ENCODE data around the gene NTPCR. TPM values are rescaled to one million over a fixed set of nuclear protein-coding genes. Genes with fewer than 3 reads are reported as not detected.
A peak's percentile ranks its signal among the peaks of the same experiment; 100 is the strongest.

NTPCR gene
- total RNA-seq, 1 experiment from 2014 or later: 40.2 TPM

DNA sequence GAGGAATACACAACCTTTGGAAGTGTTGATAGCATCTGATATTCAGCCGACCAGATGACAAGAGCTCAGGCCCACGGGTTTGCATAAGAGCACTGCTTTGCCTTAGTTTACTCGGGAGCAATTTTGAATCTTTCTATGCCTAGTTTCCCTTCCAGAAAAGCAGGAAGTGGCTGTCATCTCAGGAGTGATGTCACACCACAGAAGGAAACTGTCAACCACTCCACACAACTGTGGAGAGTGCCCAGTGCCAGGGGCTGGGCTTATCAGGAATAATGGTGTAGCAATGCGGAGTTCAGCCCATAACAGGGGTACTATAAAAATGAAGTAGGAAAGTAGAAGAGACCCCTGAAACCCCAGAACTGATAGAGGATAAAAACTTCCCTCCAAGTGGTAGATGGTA, 28.4 kb downstream of the NTPCR start:
- no peak for DNase-seq (ENCODE audit: low read depth in 1 of 2, low spot score in 2 of 2)
- H3K27ac ChIP-seq: no peak overlapping the region; the same call in 1 of the 2 replicates
- peaks cover 4% of the 10 kb centered on the region; the same call in 1 of the 2 replicates for H3K9me3 ChIP-seq (replicated peaks)
- H3K27me3 ChIP-seq (replicated peaks): no peaks in the 10 kb centered on the region
- H3K4me1 ChIP-seq (replicated peaks): peaks cover 46% of the 10 kb centered on the region
- H3K36me3 ChIP-seq: peaks cover 32% of the 10 kb centered on the region
- H3K4me3 ChIP-seq: no peak overlapping the region

DNA sequence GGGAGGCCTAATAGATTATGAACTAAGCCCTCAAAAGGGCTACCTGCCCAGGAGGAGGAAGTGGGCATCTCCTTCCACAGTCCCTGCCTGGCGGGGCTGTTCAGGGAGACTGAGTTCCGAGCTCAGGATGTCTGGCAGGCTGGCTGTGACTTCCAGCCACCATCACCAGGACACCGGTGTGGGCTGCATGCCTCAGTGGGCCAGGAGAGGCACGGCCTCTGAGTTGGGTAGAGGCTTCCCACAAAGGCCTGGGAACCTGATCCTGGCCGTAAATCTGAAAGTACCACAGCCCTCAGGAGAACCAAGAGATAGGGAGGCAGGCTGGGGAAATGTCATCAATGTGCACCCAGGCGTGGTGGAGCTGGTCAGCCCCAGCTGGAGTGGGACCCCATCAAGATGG, 29.1 kb downstream of the NTPCR start:
- no peak for DNase-seq (ENCODE audit: low read depth in 1 of 2, low spot score in 2 of 2)
- Histone ChIP-seq H3K9me3 (replicated peaks) (no peaks in the 10 kb centered on the region), H3K27ac (no peak overlapping the region)

DNA sequence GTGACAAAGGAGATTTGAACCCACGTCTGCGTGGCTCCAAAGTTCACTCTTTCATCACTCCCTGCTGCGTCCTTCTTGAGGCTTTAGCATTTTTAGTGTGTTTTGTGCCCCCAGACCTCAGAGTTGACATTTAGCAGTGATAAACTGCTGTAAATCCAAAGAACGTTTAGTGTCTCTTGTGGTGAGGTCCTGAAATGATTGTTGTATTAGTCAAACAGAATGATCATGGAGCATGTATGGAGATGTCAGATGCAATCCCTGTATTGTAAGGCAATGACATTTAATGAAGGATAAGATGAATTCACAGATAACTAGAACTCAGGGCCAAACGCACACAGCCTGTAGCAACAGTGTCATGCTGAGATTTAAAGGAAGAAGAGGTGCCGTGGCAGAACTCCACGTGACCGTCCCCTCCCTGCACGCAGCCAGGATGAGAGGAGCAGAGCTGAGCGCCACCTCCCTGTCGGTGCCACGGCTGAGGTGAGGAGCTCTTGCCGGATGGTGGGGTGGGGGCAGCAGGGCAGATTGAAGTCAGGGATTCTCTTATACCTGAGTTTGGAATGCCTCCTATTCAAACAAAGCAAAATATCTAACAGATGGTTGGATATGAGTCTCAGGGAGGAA, 30.1 kb downstream of the NTPCR start:
- no peak for DNase-seq (ENCODE audit: low read depth in 1 of 2, low spot score in 2 of 2)
- peaks cover 46% of the 10 kb centered on the region for H3K4me1 ChIP-seq (replicated peaks)
- peaks cover 21% of the 10 kb centered on the region; the same call in 1 of the 2 replicates for H3K36me3 ChIP-seq
- H3K27me3 ChIP-seq (replicated peaks): no peaks in the 10 kb centered on the region
- H3K9me3 ChIP-seq (replicated peaks): no peaks in the 10 kb centered on the region
- H3K27ac ChIP-seq: no peak overlapping the region
- no peak overlapping the region for H3K4me3 ChIP-seq

More for the DNA sequence above, 29.1 kb downstream of the NTPCR start:
- no peaks in the 10 kb centered on the region for H3K27me3 ChIP-seq (replicated peaks)
- peaks cover 46% of the 10 kb centered on the region for H3K4me1 ChIP-seq (replicated peaks)
- H3K36me3 ChIP-seq: peaks cover 24% of the 10 kb centered on the region
- H3K4me3 ChIP-seq: no peak overlapping the region

DNA sequence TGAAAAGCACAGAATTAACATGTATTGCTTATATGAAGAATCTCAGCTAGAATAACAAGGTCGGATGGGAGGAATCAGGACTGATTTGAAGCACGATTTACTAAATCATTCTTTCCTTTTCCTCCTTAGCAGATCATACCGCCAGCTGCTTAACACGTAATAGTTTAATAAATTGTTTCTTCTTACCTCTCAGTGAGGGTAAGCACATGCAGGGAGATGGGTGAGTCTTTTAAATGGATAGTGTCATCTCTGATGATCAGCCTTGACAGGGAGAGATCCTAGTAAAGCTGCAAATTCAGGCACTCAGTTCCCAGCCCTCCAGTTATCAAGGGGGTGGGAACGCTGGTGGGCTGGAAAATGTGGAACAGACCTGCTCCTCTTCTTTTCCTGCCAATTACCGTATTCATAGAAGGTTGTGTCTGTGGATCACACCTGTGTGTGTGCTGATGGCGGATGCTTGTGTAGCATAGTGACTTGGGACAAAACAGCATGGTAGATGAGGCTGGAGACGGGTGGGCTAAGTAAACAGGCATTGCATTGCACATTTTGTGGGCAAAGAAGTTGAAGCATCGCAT, 30.7 kb downstream of the NTPCR start:
- Histone ChIP-seq H3K27ac (no peak overlapping the region), H3K36me3 (peaks cover 21% of the 10 kb centered on the region; the same call in 1 of the 2 replicates), H3K4me3 (no peak overlapping the region), H3K9me3 (replicated peaks) (no peaks in the 10 kb centered on the region), H3K27me3 (replicated peaks) (no peaks in the 10 kb centered on the region), H3K4me1 (replicated peaks) (peaks cover 46% of the 10 kb centered on the region)
- DNase-seq (ENCODE audit: low read depth in 1 of 2, low spot score in 2 of 2): no peak

DNA sequence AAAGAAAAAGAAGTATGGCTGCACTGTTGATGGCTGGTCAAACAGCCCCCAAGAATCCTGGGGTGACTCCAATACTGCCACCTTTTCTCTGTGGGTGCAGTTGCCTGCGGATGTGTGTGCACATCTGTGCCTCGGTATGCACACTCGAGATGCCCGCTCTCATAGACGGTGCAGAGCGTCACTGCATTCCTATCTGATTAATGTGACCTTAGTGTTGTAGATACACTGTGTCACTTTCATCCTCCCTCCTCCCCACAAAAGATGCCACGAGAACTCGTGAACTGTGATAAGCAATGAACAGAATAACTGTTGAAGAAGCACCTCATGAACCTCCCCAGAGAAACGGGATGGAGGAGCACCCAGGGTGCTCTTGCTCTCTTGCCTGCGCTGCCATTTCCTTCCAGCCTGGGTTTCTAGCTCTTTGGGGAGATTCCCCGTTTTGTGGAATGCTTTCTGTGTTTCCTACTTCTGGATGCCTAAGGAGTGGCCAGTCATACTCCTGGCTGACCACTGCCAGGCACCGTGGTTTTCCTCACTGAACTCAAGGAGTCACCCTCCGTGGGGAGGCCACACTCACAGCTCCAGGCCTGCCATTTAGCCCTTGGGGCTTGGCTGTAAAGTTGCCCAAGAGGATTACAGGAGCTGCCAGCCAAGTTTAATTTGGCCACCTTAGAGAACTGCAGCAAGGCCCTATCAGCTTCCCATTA, 32.0 kb downstream of the NTPCR start:
- peaks cover 9% of the 10 kb centered on the region; the same call in 1 of the 2 replicates for H3K36me3 ChIP-seq
- DNase-seq (ENCODE audit: low read depth in 1 of 2, low spot score in 2 of 2): peak; percentile 80 to 87
- H3K27me3 ChIP-seq (replicated peaks): no peaks in the 10 kb centered on the region
- H3K9me3 ChIP-seq (replicated peaks): no peaks in the 10 kb centered on the region
- H3K4me1 ChIP-seq (replicated peaks): peaks cover 43% of the 10 kb centered on the region
- peak overlapping the region; percentile 84 for H3K27ac ChIP-seq
- no peak overlapping the region for H3K4me3 ChIP-seq

DNA sequence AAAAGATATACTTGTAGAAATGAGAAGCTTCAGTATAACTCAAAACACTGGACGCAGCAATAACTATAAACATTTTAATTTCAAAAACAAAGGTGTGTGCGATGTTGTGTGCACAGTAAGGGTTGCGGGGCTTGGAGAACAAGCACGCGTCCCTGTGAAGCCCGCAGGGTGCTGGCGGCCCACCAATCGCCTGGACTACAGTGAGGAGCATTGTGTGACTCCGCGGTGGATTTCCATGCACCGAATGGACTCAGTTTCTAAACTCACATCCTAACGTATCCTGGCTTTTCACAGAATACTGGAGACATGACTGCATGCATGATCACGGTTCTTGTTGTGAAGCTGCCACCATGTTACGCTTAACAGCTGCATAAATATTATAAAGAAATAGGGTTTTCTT, 33.0 kb downstream of the NTPCR start:
- Histone ChIP-seq H3K27me3 (replicated peaks) (no peaks in the 10 kb centered on the region), H3K27ac (peak overlapping the region; percentile 84; the same call in 1 of the 2 replicates), H3K36me3 (0 out of 2 replicates have a peak, but pooled peaks cover 7% of the 10 kb centered on the region), H3K9me3 (replicated peaks) (no peaks in the 10 kb centered on the region), H3K4me1 (replicated peaks) (peaks cover 43% of the 10 kb centered on the region), H3K4me3 (no peak overlapping the region)
- no peak for DNase-seq (ENCODE audit: low read depth in 1 of 2, low spot score in 2 of 2)

DNA sequence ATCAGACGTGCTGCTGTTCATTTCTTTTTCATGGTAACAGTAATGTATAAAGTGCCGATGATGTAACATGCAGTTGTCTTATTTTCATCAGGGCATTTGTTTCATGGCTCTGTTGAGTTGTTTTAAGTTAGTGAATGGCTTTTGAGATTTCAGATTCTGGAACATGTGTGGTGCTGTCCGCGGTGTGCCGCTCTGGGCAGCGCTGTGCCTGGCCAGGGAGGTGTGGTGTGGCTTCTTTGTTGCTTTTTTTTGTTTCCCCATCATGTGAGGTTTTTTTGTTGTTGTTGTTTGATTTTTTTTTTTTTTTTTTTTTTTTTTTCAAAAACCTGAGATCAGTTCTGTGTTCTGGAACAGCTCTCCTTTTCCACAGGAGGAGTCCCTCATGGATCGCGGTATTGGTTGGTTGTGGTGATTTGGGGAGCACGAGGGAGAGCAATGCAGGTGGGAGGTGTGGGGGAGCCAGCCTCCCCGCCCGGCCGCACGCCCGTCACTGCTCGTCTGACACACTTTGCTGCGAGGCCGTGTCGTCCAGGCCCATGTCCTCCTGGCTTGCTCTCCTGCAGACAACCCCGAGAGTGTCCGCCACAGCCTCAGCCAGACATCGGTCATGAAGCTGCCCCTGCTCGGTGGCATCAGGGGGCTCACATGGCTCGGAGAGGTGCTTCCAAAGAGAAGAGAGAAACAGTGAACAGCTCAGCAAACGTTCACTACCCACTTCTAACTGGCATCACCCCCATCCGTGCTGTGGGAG, 33.6 kb downstream of the NTPCR start:
- Histone ChIP-seq H3K9me3 (replicated peaks) (no peaks in the 10 kb centered on the region), H3K36me3 (0 out of 2 replicates have a peak, but pooled peaks cover 7% of the 10 kb centered on the region), H3K4me1 (replicated peaks) (peaks cover 44% of the 10 kb centered on the region), H3K4me3 (no peak overlapping the region), H3K27ac (no peak overlapping the region), H3K27me3 (replicated peaks) (no peaks in the 10 kb centered on the region)
- DNase-seq (ENCODE audit: low read depth in 1 of 2, low spot score in 2 of 2): no peak

DNA sequence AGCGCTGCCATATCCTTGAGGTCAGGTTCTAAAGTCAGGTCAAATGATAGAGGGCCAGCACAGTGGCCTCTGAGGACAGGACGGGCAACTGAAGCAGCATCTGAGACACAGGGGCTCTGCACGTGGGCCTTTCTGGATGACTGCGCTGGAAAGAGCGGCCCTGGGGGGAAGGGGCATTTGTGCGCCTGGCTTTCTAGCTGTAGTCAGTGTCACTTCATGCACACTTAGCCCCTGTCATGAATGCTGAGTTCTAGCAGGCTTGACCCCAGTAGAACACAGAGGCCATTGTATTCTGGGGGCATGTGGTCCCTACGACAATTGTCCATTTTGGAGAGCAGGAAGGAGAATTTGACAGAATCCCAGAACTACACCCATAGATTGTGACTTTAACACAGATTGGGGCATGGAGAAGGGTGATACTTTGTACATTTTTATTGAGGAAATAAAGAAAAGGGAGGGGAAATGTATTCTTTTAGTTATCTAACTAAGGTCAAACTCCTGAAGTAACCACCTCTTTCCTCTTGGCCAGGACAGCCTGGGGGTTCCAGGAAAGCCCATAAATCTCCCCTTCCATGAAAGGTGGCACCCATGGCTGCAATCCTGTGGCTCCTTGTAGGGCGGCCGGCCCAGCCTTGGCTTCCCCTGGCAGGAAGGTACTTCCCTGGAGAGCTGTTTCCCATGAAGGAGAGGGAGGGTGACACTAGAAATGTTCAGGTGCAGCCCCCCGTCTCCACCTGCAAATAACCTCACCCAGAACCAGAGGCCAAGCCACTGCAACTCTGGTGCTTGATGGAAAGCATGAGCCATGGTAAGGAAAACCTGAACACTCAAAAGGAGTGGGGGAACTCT, 34.4 kb downstream of the NTPCR start:
- H3K9me3 ChIP-seq (replicated peaks): no peaks in the 10 kb centered on the region
- no peak overlapping the region for H3K27ac ChIP-seq
- H3K36me3 ChIP-seq: 0 out of 2 replicates have a peak, but pooled peaks cover 3% of the 10 kb centered on the region
- H3K27me3 ChIP-seq (replicated peaks): no peaks in the 10 kb centered on the region
- no peak overlapping the region for H3K4me3 ChIP-seq
- DNase-seq (ENCODE audit: low read depth in 1 of 2, low spot score in 2 of 2): no peak
- peaks cover 45% of the 10 kb centered on the region for H3K4me1 ChIP-seq (replicated peaks)

DNA sequence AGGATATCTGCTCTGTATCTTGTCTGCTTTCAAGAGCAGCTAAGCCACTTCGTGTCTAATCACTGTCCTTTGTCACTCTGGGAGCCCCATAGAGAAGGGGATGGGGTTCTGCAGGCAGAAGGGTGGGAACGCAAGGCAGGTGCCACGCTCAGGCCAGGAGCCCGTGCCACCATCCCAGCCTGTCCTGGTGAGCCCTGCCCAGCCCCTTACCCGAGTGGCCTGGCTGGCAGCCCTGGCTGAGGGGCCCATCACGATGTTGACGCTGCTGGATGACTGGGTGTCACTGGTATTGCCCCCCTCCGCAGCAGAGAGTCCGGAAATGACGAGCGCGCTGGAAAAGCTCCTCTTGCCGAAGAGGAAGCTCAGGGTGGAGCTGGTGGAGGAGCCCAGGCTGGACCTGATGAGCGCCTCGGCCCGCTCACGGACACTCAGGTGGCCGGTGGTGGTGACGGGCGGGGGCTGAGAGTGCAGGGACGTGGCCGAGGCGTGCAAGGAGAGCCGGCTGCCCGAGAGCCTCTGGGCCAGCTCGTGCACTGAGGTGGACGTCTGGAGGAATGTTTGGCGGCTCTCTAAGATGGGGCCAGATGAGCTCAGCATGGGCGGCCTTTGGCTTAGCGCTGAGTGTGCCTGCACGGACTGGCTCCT, 35.6 kb downstream of the NTPCR start:
- Histone ChIP-seq H3K27me3 (replicated peaks) (no peaks in the 10 kb centered on the region), H3K4me3 (no peak overlapping the region), H3K4me1 (replicated peaks) (peaks cover 35% of the 10 kb centered on the region), H3K27ac (no peak overlapping the region), H3K9me3 (replicated peaks) (no peaks in the 10 kb centered on the region), H3K36me3 (0 out of 2 replicates have a peak, but pooled peaks cover 3% of the 10 kb centered on the region)
- DNase-seq (ENCODE audit: low read depth in 1 of 2, low spot score in 2 of 2): peak in 1 of 2 experiments; percentile 32

DNA sequence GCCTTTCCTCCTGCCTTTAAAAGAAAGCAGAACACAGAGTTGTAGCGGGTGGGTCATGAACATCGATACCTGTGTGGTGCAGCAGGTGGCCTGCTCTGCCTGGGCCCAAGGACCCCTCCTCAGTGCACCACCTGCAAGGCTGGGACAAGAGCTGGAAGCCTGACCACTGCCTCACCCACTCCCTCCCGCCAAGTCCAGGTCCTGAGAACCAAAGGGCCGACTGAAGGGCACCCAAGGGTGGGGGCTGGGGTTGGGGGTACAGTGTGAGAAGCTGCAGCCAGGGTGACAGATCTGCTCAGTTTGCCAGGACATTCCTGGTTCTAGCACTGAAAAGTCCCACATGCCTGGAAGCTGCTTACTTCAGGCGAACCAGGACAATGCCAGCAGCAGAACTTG, 36.1 kb downstream of the NTPCR start:
- H3K4me3 ChIP-seq: no peak overlapping the region
- 0 out of 2 replicates have a peak, but pooled peaks cover 3% of the 10 kb centered on the region for H3K36me3 ChIP-seq
- H3K27ac ChIP-seq: no peak overlapping the region
- H3K27me3 ChIP-seq (replicated peaks): no peaks in the 10 kb centered on the region
- H3K9me3 ChIP-seq (replicated peaks): no peaks in the 10 kb centered on the region
- peaks cover 35% of the 10 kb centered on the region for H3K4me1 ChIP-seq (replicated peaks)
- peak in 1 of 2 experiments; percentile 33 for DNase-seq (ENCODE audit: low read depth in 1 of 2, low spot score in 2 of 2)

DNA sequence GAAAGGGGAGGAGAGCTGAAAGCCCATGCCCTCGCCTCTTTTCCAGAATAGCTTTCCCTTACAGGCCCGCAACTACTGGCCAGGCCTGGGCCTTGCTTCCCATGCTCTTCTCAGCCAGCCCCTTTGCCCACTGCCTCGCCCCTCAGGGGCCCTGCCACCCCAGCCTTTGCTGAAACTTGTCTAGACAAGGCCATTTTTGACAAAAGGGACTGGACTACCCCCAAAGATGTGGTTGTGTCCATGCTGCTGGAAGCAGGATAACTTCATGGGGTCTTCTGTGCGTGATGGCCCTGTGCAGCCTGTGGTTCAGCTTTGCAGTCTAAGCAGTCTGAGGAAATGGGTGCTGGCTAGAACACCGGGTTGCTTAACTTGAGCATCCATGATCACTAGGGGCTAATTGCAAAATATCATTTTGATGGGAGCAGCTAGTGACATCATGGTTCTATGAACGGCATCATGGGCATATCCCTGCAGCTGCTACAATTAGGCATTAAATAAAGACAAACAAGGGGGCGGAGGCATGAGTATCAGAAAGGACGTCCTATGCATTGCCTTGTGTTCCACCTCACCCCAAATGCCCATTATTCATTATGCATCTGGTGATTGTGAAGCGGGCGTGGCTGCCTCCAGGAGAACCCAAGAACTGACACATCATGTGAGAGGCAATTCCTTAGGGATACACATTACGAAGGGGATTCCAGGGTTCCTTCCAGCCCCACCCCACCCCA, 36.8 kb downstream of the NTPCR start:
- Histone ChIP-seq H3K4me3 (no peak overlapping the region), H3K9me3 (replicated peaks) (no peaks in the 10 kb centered on the region)

DNA sequence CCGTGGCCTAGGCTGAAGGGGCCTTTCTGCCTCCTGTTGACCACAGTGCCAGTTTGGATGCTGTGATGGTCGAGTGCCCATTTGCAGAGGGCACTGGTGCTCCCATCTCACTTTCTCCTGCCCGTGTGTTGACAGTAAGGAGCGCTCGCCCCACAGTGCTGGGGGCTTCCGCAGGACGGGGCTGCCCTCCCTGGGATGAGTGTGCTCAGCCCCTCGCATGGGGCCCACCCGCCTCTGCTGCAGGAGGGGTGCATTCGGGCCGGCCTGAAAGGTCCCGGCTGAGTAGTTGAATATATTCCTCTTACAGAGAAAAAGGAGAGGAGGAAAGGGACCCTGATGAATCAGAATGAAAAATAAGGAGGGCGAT, 37.3 kb downstream of the NTPCR start:
- Histone ChIP-seq H3K4me1 (replicated peaks) (peaks cover 24% of the 10 kb centered on the region), H3K9me3 (replicated peaks) (no peaks in the 10 kb centered on the region), H3K4me3 (no peak overlapping the region), H3K27me3 (replicated peaks) (no peaks in the 10 kb centered on the region), H3K27ac (peak overlapping the region; percentile 17; the same call in 1 of the 2 replicates), H3K36me3 (0 out of 2 replicates have a peak, but pooled peaks cover 3% of the 10 kb centered on the region)
- no peak for DNase-seq (ENCODE audit: low read depth in 1 of 2, low spot score in 2 of 2)

More for the DNA sequence above, 36.8 kb downstream of the NTPCR start:
- Histone ChIP-seq H3K27me3 (replicated peaks) (no peaks in the 10 kb centered on the region), H3K36me3 (0 out of 2 replicates have a peak, but pooled peaks cover 3% of the 10 kb centered on the region), H3K27ac (peak overlapping the region; percentile 17; the same call in 1 of the 2 replicates), H3K4me1 (replicated peaks) (peaks cover 29% of the 10 kb centered on the region)
- peak in 1 of 2 experiments; percentile 33 for DNase-seq (ENCODE audit: low read depth in 1 of 2, low spot score in 2 of 2)

Data from SJSA1 (cell line).